Ovary (tissue), 3 donors: ENCODE measurements around the gene ADCYAP1R1.

ENCODE experiments used
- CTCF ChIP-seq, 3 donors: fragments of 450-650 bp in 2 of 3; fragments of 200-600 bp in 1 of 3; IDR thresholded peaks; one replicate each; pipeline versions ENCODE4 v1.5.1 to v1.8.0; 2016 to 2022; ENCODE audit warnings: antibody characterized with exemption in 3 of 3, mild to moderate bottlenecking in 1 of 3
- POLR2A ChIP-seq: fragments of 450-650 bp; IDR thresholded peaks from one replicate; pipeline ENCODE4 v1.6.1; 2017; ENCODE audit warnings: antibody characterized with exemption, mild to moderate bottlenecking, moderate library complexity
- donor health status: DM: no; HTN: no; CAD: no.

GRCh38 chr7:31133497-31133896 lies 81.4 kb downstream of the ADCYAP1R1 start:
- TF ChIP-seq POLR2A (no peak), CTCF (IDR thresholded peaks at IDR 0.05) (no peak)
